HEK293T (cell line): ENCODE data around the gene EBF3.

Experiments
- SP1 ChIP-seq: fragments of 450-650 bp; IDR thresholded peaks from 2 replicates; pipeline ENCODE4 v1.6.1; 2017
- SUZ12 ChIP-seq: fragments of 450-650 bp; IDR thresholded peaks from 2 replicates; pipeline ENCODE4 v1.6.1; 2016; ENCODE audit warnings: mild to moderate bottlenecking

DNA sequence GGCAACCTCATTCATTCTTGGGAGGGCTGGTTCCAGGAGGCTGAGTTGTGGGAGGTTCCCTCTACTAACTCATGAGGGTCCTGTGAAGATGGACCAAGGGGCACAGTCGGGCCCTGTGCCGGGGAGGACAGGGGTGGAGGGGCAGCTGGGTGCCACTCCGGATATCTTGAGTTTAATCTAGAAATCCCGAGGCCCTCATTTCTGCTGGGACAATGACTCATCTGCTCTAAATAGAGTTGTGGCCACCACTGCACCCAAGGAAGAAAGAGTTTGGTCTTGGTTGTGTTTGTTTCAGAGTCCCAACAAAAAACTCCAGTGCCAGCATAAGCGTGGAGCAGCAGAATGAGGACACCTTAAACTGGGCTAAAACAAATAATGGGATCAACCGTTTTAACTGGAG, 82.4 kb downstream of the EBF3 start:
- TF ChIP-seq SP1: no peak
- TF ChIP-seq SUZ12: no peak
